ENCODE results near the gene SPON1.

- TF ChIP-seq CTCF (IDR thresholded peaks at IDR 0.05) (no peak), POLR2AphosphoS5 (IDR thresholded peaks at IDR 0.05) (no peak), POLR2A (IDR thresholded peaks at IDR 0.05) (no peak)
Observed at GRCh38 chr11:14119357-14119756, 156.8 kb downstream of the SPON1 start.
